PC-9 (cell line): Measurements from ENCODE around the gene SSBP2. TPM values are rescaled to one million over a fixed set of nuclear protein-coding genes. Genes with fewer than 3 reads are reported as not detected.

Experiments
- BruUV-seq: library from RNA; stranded (reverse); fragments of 400-500 nt; replicated peaks from 2 replicates; lab custom pipeline; 2021; lab: Mats Ljungman, UMichigan
- CTCF ChIA-PET: fragments of 300-600 bp; sonication (Branson Sonifier 250); formaldehyde crosslinking; loops from one replicate; lab custom pipeline; 2022; ENCODE audit warnings: antibody characterized with exemption; lab: Charles Lee
- POLR2A ChIA-PET: fragments of 300-600 bp; sonication (Branson Sonifier 250); formaldehyde crosslinking; loops from one replicate; lab custom pipeline; 2022; ENCODE audit warnings: antibody characterized with exemption; ENCODE audit not compliant: unreplicated experiment; lab: Charles Lee
- DNase-seq, 2 experiments: peaks; one replicate each; pipeline versions ENCODE4 v3.0.0 to v3.0.0-alpha.2; 2015 to 2022; ENCODE audit warnings: mixed read lengths in 1 of 2
- H2AFZ ChIP-seq: fragments of 200-600 bp; sonication (generic); 2 replicates; pipeline ENCODE4 v1.8.1; 2017; ENCODE audit warnings: antibody characterized with exemption
- H3F3A ChIP-seq: fragments of 200-600 bp; sonication (generic); 2 replicates; pipeline ENCODE4 v1.8.1; 2017; ENCODE audit warnings: antibody characterized with exemption, mild to moderate bottlenecking, low read depth; ENCODE audit not compliant: insufficient read depth
- H3K27ac ChIP-seq: fragments of 200-600 bp; sonication (generic); 2 replicates; pipeline ENCODE4 v1.6.1; 2016; ENCODE audit warnings: mixed run types
- H3K27me3 ChIP-seq: fragments of 200-600 bp; sonication (generic); 2 replicates; pipeline ENCODE4 v1.6.1; 2016; ENCODE audit warnings: low read depth, mixed run types; ENCODE audit not compliant: insufficient read depth
- H3K36me3 ChIP-seq: fragments of 200-600 bp; sonication (generic); 2 replicates; pipeline ENCODE4 v1.6.1; 2016; ENCODE audit warnings: low read depth, mixed run types
- H3K4me1 ChIP-seq: fragments of 200-600 bp; sonication (generic); replicated peaks from 2 replicates; pipeline ENCODE4 v1.6.1; 2016; ENCODE audit warnings: mixed run types; ENCODE audit not compliant: insufficient read depth
- H3K4me2 ChIP-seq: fragments of 200-600 bp; sonication (generic); 2 replicates; pipeline ENCODE4 v1.6.1; 2017; ENCODE audit warnings: mixed run types
- H3K4me3 ChIP-seq: fragments of 200-600 bp; sonication (generic); 2 replicates; pipeline ENCODE4 v1.6.1; 2016; ENCODE audit warnings: mixed run types
- H3K79me2 ChIP-seq: fragments of 200-600 bp; sonication (generic); 2 replicates; pipeline ENCODE4 v1.6.1; 2017; ENCODE audit warnings: low read depth, mixed run types
- H3K9me2 ChIP-seq: fragments of 200-600 bp; sonication (generic); 2 replicates; pipeline ENCODE4 v1.8.1; 2017; ENCODE audit warnings: mild to moderate bottlenecking; ENCODE audit not compliant: insufficient read depth
- H3K9me3 ChIP-seq: fragments of 200-600 bp; sonication (generic); 2 replicates; pipeline ENCODE4 v1.8.1; 2016; ENCODE audit warnings: low read depth; ENCODE audit not compliant: insufficient read depth
- H4K20me1 ChIP-seq: fragments of 200-600 bp; sonication (generic); 2 replicates; pipeline ENCODE4 v1.8.1; 2017; ENCODE audit not compliant: insufficient read depth
- EZH2 ChIP-seq: fragments of 200-600 bp; sonication (generic); IDR thresholded peaks from 2 replicates; pipeline ENCODE4 v1.8.0; 2017; ENCODE audit warnings: antibody characterized with exemption, low read depth
- intact Hi-C: fragments of 100-400 bp; cut with micrococcal nuclease; formaldehyde crosslinking; loops from one replicate; pipeline ENCODE4 v1.10.0; 2022; ENCODE audit not compliant: unreplicated experiment
- total RNA-seq: library from RNA; stranded (reverse); gene quantifications from 2 replicates; pipeline ENCODE4 v1.2.3, GENCODE V29; 2021
- TF ChIP-seq, protein P1 (sequence below): fragments of 200-600 bp; sonication (generic); conservative IDR thresholded peaks from 2 replicates; pipeline ENCODE4 v1.6.1; 2017; ENCODE audit warnings: mixed run types, antibody characterized with exemption, mild to moderate bottlenecking, moderate library complexity

SSBP2 gene
- total RNA-seq, 1 experiment from 2014 or later = 6.4 TPM

DNA sequence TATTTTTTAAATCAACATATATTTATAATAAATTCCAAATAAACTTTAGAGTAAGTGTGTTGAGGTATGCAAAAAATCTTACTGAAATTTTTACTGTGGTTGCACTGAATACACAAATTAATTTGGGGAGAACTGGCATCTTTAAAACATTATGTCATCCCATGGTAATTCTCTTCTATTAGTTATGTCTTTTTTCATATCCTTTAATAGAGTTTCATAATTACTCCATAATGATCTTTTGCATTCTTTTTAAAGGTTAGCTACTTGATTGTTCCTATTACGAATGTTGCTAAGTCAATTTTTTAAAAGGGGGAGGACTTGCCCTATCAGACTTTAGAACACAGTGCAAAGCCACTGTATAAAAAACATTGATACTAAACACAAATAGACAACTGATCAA, 26.8 kb downstream of the SSBP2 start:
- H3K4me1 ChIP-seq = no peaks in the 10 kb centered on the region
- H3F3A ChIP-seq = no peaks in the 10 kb centered on the region
- no peak overlapping the region for H3K4me2 ChIP-seq
- H3K27ac ChIP-seq = no peak overlapping the region
- ChIA-PET CTCF (no interaction called here), POLR2A (no interaction called here)
- H3K4me3 ChIP-seq = no peak overlapping the region
- H3K27me3 ChIP-seq = no peaks in the 10 kb centered on the region
- no peaks in the 10 kb centered on the region for H3K79me2 ChIP-seq
- intact Hi-C loops = no loop called here
- no peaks in the 10 kb centered on the region for H3K9me3 ChIP-seq
- TF ChIP-seq EZH2 = no peak
- TF ChIP-seq, protein P1, sequence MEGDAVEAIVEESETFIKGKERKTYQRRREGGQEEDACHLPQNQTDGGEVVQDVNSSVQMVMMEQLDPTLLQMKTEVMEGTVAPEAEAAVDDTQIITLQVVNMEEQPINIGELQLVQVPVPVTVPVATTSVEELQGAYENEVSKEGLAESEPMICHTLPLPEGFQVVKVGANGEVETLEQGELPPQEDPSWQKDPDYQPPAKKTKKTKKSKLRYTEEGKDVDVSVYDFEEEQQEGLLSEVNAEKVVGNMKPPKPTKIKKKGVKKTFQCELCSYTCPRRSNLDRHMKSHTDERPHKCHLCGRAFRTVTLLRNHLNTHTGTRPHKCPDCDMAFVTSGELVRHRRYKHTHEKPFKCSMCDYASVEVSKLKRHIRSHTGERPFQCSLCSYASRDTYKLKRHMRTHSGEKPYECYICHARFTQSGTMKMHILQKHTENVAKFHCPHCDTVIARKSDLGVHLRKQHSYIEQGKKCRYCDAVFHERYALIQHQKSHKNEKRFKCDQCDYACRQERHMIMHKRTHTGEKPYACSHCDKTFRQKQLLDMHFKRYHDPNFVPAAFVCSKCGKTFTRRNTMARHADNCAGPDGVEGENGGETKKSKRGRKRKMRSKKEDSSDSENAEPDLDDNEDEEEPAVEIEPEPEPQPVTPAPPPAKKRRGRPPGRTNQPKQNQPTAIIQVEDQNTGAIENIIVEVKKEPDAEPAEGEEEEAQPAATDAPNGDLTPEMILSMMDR = no peak
- no peaks in the 10 kb centered on the region for H3K9me2 ChIP-seq
- no peaks in the 10 kb centered on the region for H3K36me3 ChIP-seq
- BruUV-seq = no TSS peak
- no peaks in the 10 kb centered on the region for H4K20me1 ChIP-seq
- no peak overlapping the region for H2AFZ ChIP-seq
- no peak for DNase-seq

GRCh38 chr5:81721049-81721448, 29.8 kb downstream of the SSBP2 start:
- H3K9me3 ChIP-seq = no peaks in the 10 kb centered on the region
- H3F3A ChIP-seq = no peaks in the 10 kb centered on the region
- no peak overlapping the region for H2AFZ ChIP-seq
- H3K27me3 ChIP-seq = no peaks in the 10 kb centered on the region
- POLR2A ChIA-PET = interaction anchor here (0.6 kb wide), 1 partner anchor 484 kb away, joined by 7 read pairs; no protein-coding TSS in a partner anchor
- H3K79me2 ChIP-seq = no peaks in the 10 kb centered on the region
- CTCF ChIA-PET = no interaction called here
- no peaks in the 10 kb centered on the region for H3K9me2 ChIP-seq
- H3K4me3 ChIP-seq = no peak overlapping the region
- no peaks in the 10 kb centered on the region for H3K4me1 ChIP-seq
- DNase-seq = no peak
- H3K4me2 ChIP-seq = no peak overlapping the region
- intact Hi-C loops = no loop called here
- no TSS peak for BruUV-seq
- no peak overlapping the region for H3K27ac ChIP-seq
- H4K20me1 ChIP-seq = no peaks in the 10 kb centered on the region
- no peaks in the 10 kb centered on the region for H3K36me3 ChIP-seq
- TF ChIP-seq, protein P1 = no peak
- TF ChIP-seq EZH2 = no peak

- Histone ChIP-seq H3K27me3 (no peaks in the 10 kb centered on the region), H3K27ac (no peak overlapping the region), H3F3A (no peaks in the 10 kb centered on the region), H3K9me2 (no peaks in the 10 kb centered on the region), H3K4me2 (no peak overlapping the region), H3K9me3 (no peaks in the 10 kb centered on the region), H3K4me3 (no peak overlapping the region), H4K20me1 (no peaks in the 10 kb centered on the region), H3K4me1 (no peaks in the 10 kb centered on the region), H3K36me3 (no peaks in the 10 kb centered on the region), H3K79me2 (no peaks in the 10 kb centered on the region), H2AFZ (no peak overlapping the region)
- no peak for DNase-seq
- BruUV-seq = no TSS peak
- POLR2A ChIA-PET = no interaction called here
- intact Hi-C loops = no loop called here
- no peak for TF ChIP-seq EZH2
- TF ChIP-seq, protein P1 = no peak
- CTCF ChIA-PET = no interaction called here
Measured at GRCh38 chr5:81719743-81720345, 31.1 kb downstream of the SSBP2 start.
